ENCODE data around the gene C22orf31.
"Not testable (repeated sequence)": the region's sequence is repeated elsewhere in the genome, so short reads cannot be mapped to it uniquely, and the experiment has no call there.

The C22orf31 gene

GRCh38 chr22:29061773-29062172 lies at the start of gene C22orf31:
Gene C22orf31 (minus strand): TSS chr22:29061831. CDS start chr22:29061792, 39 bp downstream.
- DNase-seq (ENCODE audit: low read depth in 1 of 2, low spot score in 1 of 2), result no peak

GRCh38 chr22:29110946-29111345 lies 49.3 kb upstream of the C22orf31 start:
- no peak for DNase-seq (ENCODE audit: low read depth in 1 of 2, low spot score in 1 of 2)

GRCh38 chr22:29109822-29110221 lies 48.2 kb upstream of the C22orf31 start:
- no peak for DNase-seq (ENCODE audit: low read depth in 1 of 2, low spot score in 1 of 2)

- DNase-seq (ENCODE audit: low read depth in 1 of 2, low spot score in 1 of 2), result no peak
These were observed 46.5 kb upstream of the C22orf31 start for GRCh38 chr22:29108137-29108536.

- DNase-seq (ENCODE audit: low read depth in 1 of 2, low spot score in 1 of 2), result no peak
These were observed 45.2 kb upstream of the C22orf31 start for GRCh38 chr22:29106839-29107238.

- DNase-seq (ENCODE audit: low read depth in 1 of 2, low spot score in 1 of 2), result no peak
These were observed 43.8 kb upstream of the C22orf31 start for GRCh38 chr22:29105468-29105867.

GRCh38 chr22:29103121-29103520 lies 41.5 kb upstream of the C22orf31 start:
- no peak for DNase-seq (ENCODE audit: low read depth in 1 of 2, low spot score in 1 of 2)

GRCh38 chr22:29102300-29102699 lies 40.7 kb upstream of the C22orf31 start:
- no peak for DNase-seq (ENCODE audit: low read depth in 1 of 2, low spot score in 1 of 2)

- no peak for DNase-seq (ENCODE audit: low read depth in 1 of 2, low spot score in 1 of 2)
These were observed 36.7 kb upstream of the C22orf31 start for GRCh38 chr22:29098296-29098695.

GRCh38 chr22:29096736-29097669 lies 35.4 kb upstream of the C22orf31 start:
- no peak for DNase-seq (ENCODE audit: low read depth in 1 of 2, low spot score in 1 of 2)

- no peak for DNase-seq (ENCODE audit: low read depth in 1 of 2, low spot score in 1 of 2)
These were observed 33.8 kb upstream of the C22orf31 start for GRCh38 chr22:29095459-29095858.

GRCh38 chr22:29093501-29094300 lies 32.1 kb upstream of the C22orf31 start:
- no peak for DNase-seq (ENCODE audit: low read depth in 1 of 2, low spot score in 1 of 2)

GRCh38 chr22:29093030-29093429 lies 31.4 kb upstream of the C22orf31 start:
- DNase-seq (ENCODE audit: low read depth in 1 of 2, low spot score in 1 of 2), result no peak

GRCh38 chr22:29092243-29092642 lies 30.6 kb upstream of the C22orf31 start:
- no peak for DNase-seq (ENCODE audit: low read depth in 1 of 2, low spot score in 1 of 2)

- DNase-seq (ENCODE audit: low read depth in 1 of 2, low spot score in 1 of 2), result no peak
These were observed 28.4 kb upstream of the C22orf31 start for GRCh38 chr22:29090039-29090438.

- DNase-seq (ENCODE audit: low read depth in 1 of 2, low spot score in 1 of 2), result no peak
These were observed 27.9 kb upstream of the C22orf31 start for GRCh38 chr22:29089507-29089906.

- no peak for DNase-seq (ENCODE audit: low read depth in 1 of 2, low spot score in 1 of 2)
These were observed 27.2 kb upstream of the C22orf31 start for GRCh38 chr22:29088809-29089208.

- no peak for DNase-seq (ENCODE audit: low read depth in 1 of 2, low spot score in 1 of 2)
These were observed 25.4 kb upstream of the C22orf31 start for GRCh38 chr22:29087012-29087411.

GRCh38 chr22:29083933-29084591 lies 22.4 kb upstream of the C22orf31 start:
- DNase-seq (ENCODE audit: low read depth in 1 of 2, low spot score in 1 of 2), result no peak

GRCh38 chr22:29083576-29083932 lies 21.9 kb upstream of the C22orf31 start:
- not testable (repeated sequence) for DNase-seq (ENCODE audit: low read depth in 1 of 2, low spot score in 1 of 2)

GRCh38 chr22:29082826-29083545 lies 21.4 kb upstream of the C22orf31 start:
- no peak for DNase-seq (ENCODE audit: low read depth in 1 of 2, low spot score in 1 of 2)
